OCI-LY1 (cell line): ENCODE results near the gene SLC22A17.

ENCODE experiments used
- CTCF ChIP-seq: fragments of 200-600 bp; sonication (generic), shearing (Covaris generic); IDR thresholded peaks from 2 replicates; pipeline ENCODE4 v1.5.1; 2017; ENCODE audit warnings: mild to moderate bottlenecking, antibody characterized with exemption, low read length, moderate library complexity, mixed read lengths
- EZH2 ChIP-seq: fragments of 200-600 bp; sonication (generic), shearing (Covaris generic); IDR thresholded peaks from 2 replicates; pipeline ENCODE4 v1.8.0; 2017; ENCODE audit warnings: borderline replicate concordance, mixed run types, mild to moderate bottlenecking, antibody characterized with exemption, low read length, moderate library complexity, mixed read lengths

- TF ChIP-seq CTCF, result no peak
- no peak for TF ChIP-seq EZH2
Observed at GRCh38 chr14:23323838-23324454, 28.7 kb downstream of the SLC22A17 start.
